Endothelial cell of umbilical vein (primary cell): ENCODE data around the gene IMPG1. TPM values are rescaled to one million over a fixed set of nuclear protein-coding genes. Genes with fewer than 3 reads are reported as not detected.

Experiments used
- BruUV-seq: library from RNA; stranded (reverse); fragments of 400-500 nt; replicated peaks from 2 replicates; lab custom pipeline; 2021; lab: Mats Ljungman, UMichigan
- CTCF ChIA-PET: fragments of 300-600, 350-600 bp; sonication (Branson Sonifier 250); formaldehyde crosslinking; loops from one replicate; lab custom pipeline; 2021; ENCODE audit warnings: antibody characterized with exemption, inconsistent platforms; lab: Charles Lee
- POLR2A ChIA-PET: fragments of 300-600, 350-600 bp; sonication (Branson Sonifier 250); formaldehyde crosslinking; loops from one replicate; lab custom pipeline; 2021; ENCODE audit warnings: antibody characterized with exemption, inconsistent platforms; lab: Charles Lee
- DNase-seq: peaks from one replicate; pipeline ENCODE4 v3.0.0-alpha.2; 2011; ENCODE audit warnings: low read depth, low spot score
- FAIRE-seq: peaks from 2 replicates; lab custom pipeline; 2011; peaks lifted over from hg19 to GRCh38; lab: Jason Lieb, UNC
- H2AFZ ChIP-seq: 2 replicates; pipeline ENCODE4 v1.6.0; 2012; ENCODE audit warnings: low read depth, low read length, control low read depth, inconsistent platforms
- H3K27ac ChIP-seq: 2 replicates; pipeline ENCODE4 v1.5.1; 2011; ENCODE audit warnings: low read depth, mild to moderate bottlenecking, control low read depth, low read length, moderate library complexity; ENCODE audit not compliant: insufficient read depth
- H3K27me3 ChIP-seq, 2 experiments: 2 replicates each; pipeline versions ENCODE4 v1.6.0 to v1.6.1; 2011; ENCODE audit warnings: low read length in 2 of 2, mixed read lengths in 1 of 2; ENCODE audit not compliant: control insufficient read depth in 2 of 2, insufficient read depth in 2 of 2
- H3K36me3 ChIP-seq, 2 experiments: 2 replicates in 1 of 2; 3 replicates in 1 of 2; pipeline ENCODE4 v1.5.1; 2011; ENCODE audit warnings: low read length in 2 of 2, mild to moderate bottlenecking in 1 of 2, moderate library complexity in 1 of 2; ENCODE audit not compliant: control insufficient read depth in 2 of 2, insufficient read depth in 2 of 2; ENCODE audit errors: extremely low read depth in 1 of 2
- H3K4me1 ChIP-seq: 3 replicates; pipeline ENCODE4 v1.5.1; 2011; ENCODE audit warnings: mild to moderate bottlenecking, low read length; ENCODE audit not compliant: control insufficient read depth, insufficient read depth; ENCODE audit errors: extremely low read depth
- H3K4me2 ChIP-seq: 2 replicates; pipeline ENCODE4 v1.6.1; 2011; ENCODE audit warnings: low read length, control low read depth, mixed read lengths; ENCODE audit not compliant: insufficient read depth
- H3K4me3 ChIP-seq, 3 experiments: fragments of 200-600 bp in 1 of 3; sonication (generic), shearing (Covaris generic) in 1 of 3; replicated peaks in 1 of 3; 2 replicates each; pipeline ENCODE4 v1.5.1; 2011 to 2016; ENCODE audit warnings: control low read depth in 3 of 3, low read length in 3 of 3, mild to moderate bottlenecking in 2 of 3, inconsistent platforms in 1 of 3, low read depth in 1 of 3, moderate library complexity in 1 of 3; ENCODE audit not compliant: insufficient read depth in 1 of 3
- H3K79me2 ChIP-seq: 2 replicates; pipeline ENCODE4 v1.6.0; 2012; ENCODE audit warnings: low read length, inconsistent platforms; ENCODE audit not compliant: control insufficient read depth, insufficient read depth
- H3K9ac ChIP-seq: replicated peaks from 2 replicates; pipeline ENCODE3; 2011; ENCODE audit warnings: low read length, control low read depth; ENCODE audit not compliant: insufficient read depth; ENCODE audit errors: extremely low read depth
- H3K9me1 ChIP-seq: replicated peaks from 3 replicates; pipeline ENCODE4 v1.6.0; 2011; ENCODE audit warnings: mild to moderate bottlenecking, low read length; ENCODE audit not compliant: control insufficient read depth, insufficient read depth; ENCODE audit errors: extremely low read depth
- H3K9me3 ChIP-seq: replicated peaks from 2 replicates; pipeline ENCODE4 v1.5.1; 2012; ENCODE audit warnings: low read length, inconsistent platforms; ENCODE audit not compliant: control insufficient read depth, insufficient read depth
- H4K20me1 ChIP-seq: replicated peaks from 2 replicates; pipeline ENCODE3; 2011; ENCODE audit warnings: mild to moderate bottlenecking, low read length; ENCODE audit not compliant: control insufficient read depth, insufficient read depth; ENCODE audit errors: extremely low read depth
- CTCF ChIP-seq, 2 donors: IDR thresholded peaks; 1 replicate in 1 of 2; 2 replicates in 1 of 2; pipeline ENCODE4 v1.5.1; 2011; ENCODE audit warnings: low read length in 2 of 2, mild to moderate bottlenecking in 2 of 2, moderate library complexity in 2 of 2, control low read depth in 1 of 2, inconsistent platforms in 1 of 2, low read depth in 1 of 2; ENCODE audit not compliant: insufficient read depth in 1 of 2; ENCODE audit errors: extremely low read depth in 1 of 2
- GATA2 ChIP-seq: IDR thresholded peaks from 2 replicates; pipeline ENCODE4 v1.7.0; 2011; ENCODE audit warnings: low read depth, mild to moderate bottlenecking, moderate library complexity, mixed read lengths, low read length; ENCODE audit not compliant: insufficient read length, insufficient read depth
- JUN ChIP-seq: IDR thresholded peaks from 2 replicates; pipeline ENCODE4 v1.6.1; 2011; ENCODE audit warnings: borderline replicate concordance, low read depth; ENCODE audit not compliant: insufficient read length, insufficient read depth
- MAX ChIP-seq: IDR thresholded peaks from 2 replicates; pipeline ENCODE4 v1.6.1; 2011; ENCODE audit not compliant: insufficient read depth, insufficient read length
- MYC ChIP-seq: IDR thresholded peaks from one replicate; pipeline ENCODE4 v1.6.1; 2011; ENCODE audit warnings: mild to moderate bottlenecking, low read depth, low read length
- POLR2A ChIP-seq: IDR thresholded peaks from 2 replicates; pipeline ENCODE4 v1.6.1; 2012; ENCODE audit warnings: low read depth, mild to moderate bottlenecking, control low read depth, low read length
- POLR2AphosphoS5 ChIP-seq: IDR thresholded peaks from 2 replicates; pipeline ENCODE4 v1.6.1; 2012; ENCODE audit warnings: low read depth, mild to moderate bottlenecking, control low read depth, low read length, moderate library complexity; ENCODE audit not compliant: insufficient read depth
- dilution Hi-C: fragments of 300-500 bp; cut with MboI; formaldehyde crosslinking; loops from one replicate; pipeline ENCODE4 v1.15.0; 2019; ENCODE audit warnings: low sequenced_read_pairs; ENCODE audit not compliant: extremely low pct_ligation_motif_present
- intact Hi-C: fragments of 100-400 bp; cut with micrococcal nuclease; formaldehyde crosslinking; loops from one replicate; pipeline ENCODE4 v1.10.0; 2022
- polyA plus RNA-seq, 4 experiments: library from polyadenylated mRNA; depleted of rRNA in 3 of 4; stranded (reverse) in 3 of 4; unstranded in 1 of 4; fragments of >200 nt; gene quantifications; 2 replicates each; pipeline versions ENCODE4 v1.2.1 to v1.2.3, GENCODE V29; 2011 to 2012; ENCODE audit warnings: missing spikeins in 1 of 4
- total RNA-seq: library from RNA; stranded (reverse); gene quantifications from 2 replicates; pipeline ENCODE4 v1.2.3, GENCODE V29; 2021

The IMPG1 gene
- total and polyA plus RNA-seq, 2 donors (not counting 3 experiments of a cell fraction or from before 2014, with no cell fraction given): not detected

- H3K36me3 ChIP-seq: no peaks in the 10 kb centered on the region
- dilution Hi-C loops (no loop called here), intact Hi-C loops (no loop called here)
- CTCF ChIA-PET: interaction anchor here (0.6 to 5.2 kb wide), 17 partner anchors 9 to 1687 kb away, joined by 3 to 105 read pairs (median 4); partner anchors contain the start of gene HTR1B
- H3K4me1 ChIP-seq: peaks cover 4% of the 10 kb centered on the region
- H3K27ac ChIP-seq: no peak overlapping the region
- FAIRE-seq (peak; percentile 72), DNase-seq (peak; percentile 45)
- no peak overlapping the region for H3K4me3 ChIP-seq
- TF ChIP-seq CTCF (IDR thresholded peaks at IDR 0.05; ENCODE audit: extremely low read depth in 1 of 2, insufficient read depth in 1 of 2, low read depth in 1 of 2, low read length in 2 of 2): peak; percentile 55 to 64
- TF ChIP-seq POLR2AphosphoS5: no peak
- no peaks in the 10 kb centered on the region for H3K9me1 ChIP-seq
- BruUV-seq: no TSS peak
- H3K4me2 ChIP-seq: no peak overlapping the region
- POLR2A ChIA-PET: no interaction called here
- no peaks in the 10 kb centered on the region for H3K27me3 ChIP-seq
- H3K9ac ChIP-seq: no peak overlapping the region
- no peaks in the 10 kb centered on the region for H3K79me2 ChIP-seq
- H3K9me3 ChIP-seq: no peaks in the 10 kb centered on the region
- H4K20me1 ChIP-seq: no peaks in the 10 kb centered on the region
- no peak overlapping the region for H2AFZ ChIP-seq
Observed at GRCh38 chr6:75932067-75932466, 140.4 kb downstream of the IMPG1 start.

- dilution Hi-C loops: no loop called here
- no peak for FAIRE-seq
- no peak overlapping the region for H3K27ac ChIP-seq
Observed at GRCh38 chr6:75931011-75931680, 141.3 kb downstream of the IMPG1 start.

More at GRCh38 chr6:75931011-75931680, 141.3 kb downstream of the IMPG1 start:
- Histone ChIP-seq H4K20me1 (no peaks in the 10 kb centered on the region), H3K9me1 (no peaks in the 10 kb centered on the region), H3K79me2 (no peaks in the 10 kb centered on the region), H3K9ac (no peak overlapping the region), H2AFZ (no peak overlapping the region), H3K4me2 (no peak overlapping the region), H3K36me3 (no peaks in the 10 kb centered on the region), H3K4me3 (no peak overlapping the region), H3K9me3 (no peaks in the 10 kb centered on the region), H3K27me3 (no peaks in the 10 kb centered on the region), H3K4me1 (peaks cover 4% of the 10 kb centered on the region)
- DNase-seq: no peak
- intact Hi-C loops: no loop called here
- BruUV-seq: no TSS peak
- TF ChIP-seq GATA2 (no peak), JUN (no peak), POLR2A (no peak), POLR2AphosphoS5 (no peak), MYC (no peak), CTCF (IDR thresholded peaks at IDR 0.05; ENCODE audit: extremely low read depth in 1 of 2, insufficient read depth in 1 of 2, low read depth in 1 of 2, low read length in 2 of 2) (no peak), MAX (no peak)
- POLR2A ChIA-PET: no interaction called here
- CTCF ChIA-PET: interaction anchor here (1.5 to 4.2 kb wide), 2 partner anchors 21 to 38 kb away, joined by 6 to 31 read pairs; no protein-coding TSS in a partner anchor
